Kidney glomerular epithelial cell (primary cell): ENCODE measurements around the gene PTPRD.

Source experiments
- DNase-seq: peaks from one replicate; lab custom pipeline; 2025; lab: John Stamatoyannopoulos, UW

PTPRD gene

GRCh38 chr9:9612755-9613154 is 1000.0 kb downstream of the PTPRD start:
- no peak for DNase-seq

- no peak for DNase-seq
Observed at GRCh38 chr9:9612270-9612669, 1000.5 kb downstream of the PTPRD start.

GRCh38 chr9:9605681-9606080 is 1007.1 kb downstream of the PTPRD start:
- DNase-seq = no peak

- no peak for DNase-seq
Observed at GRCh38 chr9:9603345-9603744, 1009.5 kb downstream of the PTPRD start.

- no peak for DNase-seq
Observed at GRCh38 chr9:9598723-9599122, 1014.1 kb downstream of the PTPRD start.

GRCh38 chr9:9592104-9592503 is 1020.7 kb downstream of the PTPRD start:
- DNase-seq = no peak

- DNase-seq = no peak
Observed at GRCh38 chr9:9585920-9586319, 1026.9 kb downstream of the PTPRD start.

- no peak for DNase-seq
Observed at GRCh38 chr9:9574080-9574479, 1038.7 kb downstream of the PTPRD start.

GRCh38 chr9:9565700-9566099 is 1047.1 kb downstream of the PTPRD start:
- DNase-seq = no peak

GRCh38 chr9:9563817-9564216 is 1049.0 kb downstream of the PTPRD start:
- no peak for DNase-seq

GRCh38 chr9:9560382-9561035 is 1052.3 kb downstream of the PTPRD start:
- no peak for DNase-seq

GRCh38 chr9:9558907-9559306 is 1053.9 kb downstream of the PTPRD start:
- DNase-seq = no peak

GRCh38 chr9:9557804-9558334 is 1054.9 kb downstream of the PTPRD start:
- DNase-seq = no peak

- DNase-seq = no peak
Observed at GRCh38 chr9:9556865-9557803, 1055.7 kb downstream of the PTPRD start.

- no peak for DNase-seq
Observed at GRCh38 chr9:9552665-9553064, 1060.1 kb downstream of the PTPRD start.

GRCh38 chr9:9538766-9539165 is 1074.0 kb downstream of the PTPRD start:
- DNase-seq = no peak

GRCh38 chr9:9538356-9538755 is 1074.4 kb downstream of the PTPRD start:
- no peak for DNase-seq

GRCh38 chr9:9536523-9536922 is 1076.3 kb downstream of the PTPRD start:
- DNase-seq = no peak

GRCh38 chr9:9523476-9524139 is 1089.2 kb downstream of the PTPRD start:
- no peak for DNase-seq

- no peak for DNase-seq
Observed at GRCh38 chr9:9522406-9522805, 1090.4 kb downstream of the PTPRD start.

- no peak for DNase-seq
Observed at GRCh38 chr9:9521033-9521779, 1091.6 kb downstream of the PTPRD start.

- no peak for DNase-seq
Observed at GRCh38 chr9:9504869-9505268, 1107.9 kb downstream of the PTPRD start.
